Activated CD4-positive, alpha-beta T cell treated with anti-CD3 and anti-CD28 coated beads, Interleukin-2, amount 10 ng/mL, durations not matched to agents 24 days and 14 days (primary cell): ENCODE measurements around the gene RMND5A. TPM values are rescaled to one million over a fixed set of nuclear protein-coding genes. Genes with fewer than 3 reads are reported as not detected.
"Not testable (repeated sequence)": the region's sequence is repeated elsewhere in the genome, so short reads cannot be mapped to it uniquely, and the experiment has no call there.

Experiments
- DNase-seq: peaks from one replicate; pipeline ENCODE4 v3.0.0; 2022
- H3K27ac Mint-ChIP-seq: one replicate; pipeline ENCODE4 v1.8.0; 2022; ENCODE audit warnings: mild to moderate bottlenecking, mixed read lengths
- H3K27me3 Mint-ChIP-seq: one replicate; pipeline ENCODE4 v1.8.0; 2022; ENCODE audit warnings: mixed read lengths
- H3K36me3 Mint-ChIP-seq: one replicate; pipeline ENCODE4 v1.8.0; 2022; ENCODE audit warnings: low read depth, mild to moderate bottlenecking, mixed read lengths
- H3K4me1 Mint-ChIP-seq: one replicate; pipeline ENCODE4 v1.8.0; 2021; ENCODE audit warnings: mixed read lengths
- H3K4me3 Mint-ChIP-seq: one replicate; pipeline ENCODE4 v1.8.0; 2022; ENCODE audit warnings: mild to moderate bottlenecking, moderate library complexity, mixed read lengths
- H3K9me3 Mint-ChIP-seq: one replicate; pipeline ENCODE4 v1.8.0; 2021; ENCODE audit warnings: mixed read lengths
- intact Hi-C: fragments of 100-400 bp; cut with micrococcal nuclease; formaldehyde crosslinking; loops from one replicate; pipeline ENCODE4 v1.15.1; 2023
- total RNA-seq: library from RNA; stranded (reverse); gene quantifications from 2 replicates; pipeline ENCODE4 v1.2.3, GENCODE V29; 2022

Gene RMND5A
- total RNA-seq, 1 donor from 2014 or later, result 46.4 TPM

- DNase-seq, H3K27ac Mint-ChIP-seq, H3K27me3 Mint-ChIP-seq, H3K4me3 Mint-ChIP-seq, intact Hi-C loops, H3K9me3 Mint-ChIP-seq, H3K4me1 Mint-ChIP-seq, H3K36me3 Mint-ChIP-seq: not testable (repeated sequence)
Measured at GRCh38 chr2:86734896-86735295, 14.8 kb downstream of the RMND5A start.

GRCh38 chr2:86739485-86739884 lies 19.4 kb downstream of the RMND5A start:
- H3K27me3 Mint-ChIP-seq, H3K4me3 Mint-ChIP-seq, H3K9me3 Mint-ChIP-seq, intact Hi-C loops, H3K27ac Mint-ChIP-seq, H3K4me1 Mint-ChIP-seq, DNase-seq: not testable (repeated sequence)
- H3K36me3 Mint-ChIP-seq, result peaks cover 15% of the 10 kb centered on the region

GRCh38 chr2:86739889-86740288 lies 19.8 kb downstream of the RMND5A start:
- DNase-seq, H3K4me1 Mint-ChIP-seq, intact Hi-C loops, H3K9me3 Mint-ChIP-seq, H3K27ac Mint-ChIP-seq, H3K4me3 Mint-ChIP-seq, H3K27me3 Mint-ChIP-seq: not testable (repeated sequence)
- H3K36me3 Mint-ChIP-seq, result peaks cover 15% of the 10 kb centered on the region

GRCh38 chr2:86741889-86742498 lies 21.9 kb downstream of the RMND5A start:
- H3K27me3 Mint-ChIP-seq, intact Hi-C loops, H3K4me1 Mint-ChIP-seq, DNase-seq, H3K27ac Mint-ChIP-seq, H3K9me3 Mint-ChIP-seq, H3K4me3 Mint-ChIP-seq: not testable (repeated sequence)
- H3K36me3 Mint-ChIP-seq, result peaks cover 22% of the 10 kb centered on the region

- H3K36me3 Mint-ChIP-seq, result peaks cover 32% of the 10 kb centered on the region
- intact Hi-C loops, result no loop called here
Measured at GRCh38 chr2:86744152-86744551, 24.1 kb downstream of the RMND5A start.

GRCh38 chr2:86746939-86747338 lies 26.8 kb downstream of the RMND5A start:
- peaks cover 6% of the 10 kb centered on the region for H3K4me1 Mint-ChIP-seq

More at GRCh38 chr2:86744152-86744551, 24.1 kb downstream of the RMND5A start:
- H3K27ac Mint-ChIP-seq, result no peak overlapping the region
- no peaks in the 10 kb centered on the region for H3K27me3 Mint-ChIP-seq
- H3K4me1 Mint-ChIP-seq, result peaks cover 6% of the 10 kb centered on the region
- DNase-seq, result no peak
- H3K4me3 Mint-ChIP-seq, result no peak overlapping the region
- no peaks in the 10 kb centered on the region for H3K9me3 Mint-ChIP-seq

GRCh38 chr2:86747711-86748639 lies 27.9 kb downstream of the RMND5A start:
- intact Hi-C loops, result no loop called here
- DNase-seq, result no peak
- Mint-ChIP-seq H3K36me3 (peaks cover 59% of the 10 kb centered on the region), H3K4me1 (peaks cover 6% of the 10 kb centered on the region), H3K4me3 (no peak overlapping the region), H3K27ac (peak overlapping the region; percentile 15), H3K27me3 (no peaks in the 10 kb centered on the region), H3K9me3 (peaks cover 10% of the 10 kb centered on the region)

More at GRCh38 chr2:86746939-86747338, 26.8 kb downstream of the RMND5A start:
- no peak for DNase-seq
- Mint-ChIP-seq H3K27me3 (no peaks in the 10 kb centered on the region), H3K36me3 (peaks cover 55% of the 10 kb centered on the region), H3K9me3 (peaks cover 10% of the 10 kb centered on the region), H3K4me3 (no peak overlapping the region), H3K27ac (no peak overlapping the region)
- intact Hi-C loops, result no loop called here

GRCh38 chr2:86750240-86750839 lies 30.2 kb downstream of the RMND5A start:
- no peaks in the 10 kb centered on the region for H3K27me3 Mint-ChIP-seq
- peaks cover 10% of the 10 kb centered on the region for H3K9me3 Mint-ChIP-seq
- peak; percentile 7 for DNase-seq
- no peak overlapping the region for H3K4me3 Mint-ChIP-seq
- intact Hi-C loops, result no loop called here
- H3K27ac Mint-ChIP-seq, result no peak overlapping the region
- peaks cover 63% of the 10 kb centered on the region for H3K36me3 Mint-ChIP-seq
- H3K4me1 Mint-ChIP-seq, result peaks cover 8% of the 10 kb centered on the region

- H3K4me1 Mint-ChIP-seq, result peaks cover 8% of the 10 kb centered on the region
- intact Hi-C loops, result no loop called here
- peaks cover 69% of the 10 kb centered on the region for H3K36me3 Mint-ChIP-seq
- H3K27me3 Mint-ChIP-seq, result no peaks in the 10 kb centered on the region
- DNase-seq, result no peak
- H3K27ac Mint-ChIP-seq, result no peak overlapping the region
- no peak overlapping the region for H3K4me3 Mint-ChIP-seq
- H3K9me3 Mint-ChIP-seq, result peaks cover 10% of the 10 kb centered on the region
Measured at GRCh38 chr2:86751778-86752177, 31.7 kb downstream of the RMND5A start.

- Mint-ChIP-seq H3K9me3 (peaks cover 10% of the 10 kb centered on the region), H3K4me3 (no peak overlapping the region), H3K27me3 (no peaks in the 10 kb centered on the region), H3K4me1 (peaks cover 4% of the 10 kb centered on the region), H3K27ac (no peak overlapping the region), H3K36me3 (peaks cover 63% of the 10 kb centered on the region)
- intact Hi-C loops, result no loop called here
- no peak for DNase-seq
Measured at GRCh38 chr2:86752934-86753333, 32.8 kb downstream of the RMND5A start.

- H3K4me3 Mint-ChIP-seq, result no peak overlapping the region
- intact Hi-C loops, result no loop called here
- H3K9me3 Mint-ChIP-seq, result peaks cover 10% of the 10 kb centered on the region
- no peak for DNase-seq
- H3K36me3 Mint-ChIP-seq, result peaks cover 63% of the 10 kb centered on the region
- no peaks in the 10 kb centered on the region for H3K27me3 Mint-ChIP-seq
- no peak overlapping the region for H3K27ac Mint-ChIP-seq
- H3K4me1 Mint-ChIP-seq, result peaks cover 4% of the 10 kb centered on the region
Measured at GRCh38 chr2:86753606-86754005, 33.5 kb downstream of the RMND5A start.

- Mint-ChIP-seq H3K27ac (no peak overlapping the region), H3K9me3 (no peaks in the 10 kb centered on the region), H3K4me3 (no peak overlapping the region), H3K4me1 (peaks cover 8% of the 10 kb centered on the region), H3K27me3 (no peaks in the 10 kb centered on the region), H3K36me3 (peaks cover 29% of the 10 kb centered on the region)
- DNase-seq, result no peak
- intact Hi-C loops, result no loop called here
Measured at GRCh38 chr2:86758405-86758804, 38.3 kb downstream of the RMND5A start.

- DNase-seq, result no peak
- no peaks in the 10 kb centered on the region for H3K9me3 Mint-ChIP-seq
- peaks cover 21% of the 10 kb centered on the region for H3K36me3 Mint-ChIP-seq
- H3K4me1 Mint-ChIP-seq, result peaks cover 13% of the 10 kb centered on the region
- intact Hi-C loops, result no loop called here
- H3K27ac Mint-ChIP-seq, result peak overlapping the region; percentile 23
- H3K27me3 Mint-ChIP-seq, result no peaks in the 10 kb centered on the region
- H3K4me3 Mint-ChIP-seq, result no peak overlapping the region
Measured at GRCh38 chr2:86760371-86760770, 40.3 kb downstream of the RMND5A start.
